ENCODE measurements around the gene MIPEP.

DNA sequence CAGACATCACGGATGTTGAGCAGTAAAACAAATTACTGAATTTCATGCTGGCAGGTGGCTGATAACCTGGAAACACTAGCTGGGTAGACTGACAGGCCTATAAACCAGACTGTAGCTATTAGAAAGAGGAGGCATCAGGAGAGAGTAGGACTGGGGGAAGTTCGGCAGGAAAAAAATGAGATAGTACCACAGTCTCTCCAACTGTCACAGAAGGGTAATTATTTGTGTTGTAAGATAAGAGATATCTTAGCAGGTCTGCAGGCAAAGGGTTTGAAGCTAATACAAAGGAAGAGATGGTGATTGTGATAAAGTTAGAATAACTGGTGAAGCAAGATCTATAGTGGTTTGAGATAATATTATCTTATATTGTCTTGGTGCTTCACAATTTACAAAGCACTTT is 41.7 kb downstream of the MIPEP start:
- no peak for TF ChIP-seq TAF1 (IDR thresholded peaks at IDR 0.05; ENCODE audit: borderline replicate concordance, low read depth, low read length)
- TF ChIP-seq POLR2AphosphoS5 (IDR thresholded peaks at IDR 0.05; ENCODE audit: low read depth, low read length) = no peak
- TF ChIP-seq POLR2A (IDR thresholded peaks at IDR 0.05; ENCODE audit: low read depth, low read length) = no peak

Data from GM12892 (cell line).